ENCODE data around the gene INVS.
"Not testable (repeated sequence)": the region's sequence is repeated elsewhere in the genome, so short reads cannot be mapped to it uniquely, and the experiment has no call there.

The INVS gene

GRCh38 chr9:100063185-100063584 lies 35.9 kb upstream of the INVS start:
- peaks cover 40% of the 10 kb centered on the region for H3K79me2 ChIP-seq (ENCODE audit: insufficient read depth, low read length)
- no peaks in the 10 kb centered on the region for H3K27me3 ChIP-seq (ENCODE audit: insufficient read depth, low read length)
- no peak overlapping the region for H3K4me2 ChIP-seq (ENCODE audit: low read length)
- H3K4me3 ChIP-seq (ENCODE audit: low read depth, low read length, poor library complexity, severe bottlenecking), result no peak overlapping the region
- H3K9me3 ChIP-seq (ENCODE audit: low read length), result no peaks in the 10 kb centered on the region
- no peak overlapping the region for H3K9ac ChIP-seq (ENCODE audit: low read length)
- peaks cover 36% of the 10 kb centered on the region for H3K4me1 ChIP-seq (ENCODE audit: insufficient read depth, low read length, severe bottlenecking)
- H3F3A ChIP-seq (ENCODE audit: insufficient read depth, low read length), result peaks cover 10% of the 10 kb centered on the region; the same call in 1 of the 2 replicates
- TF ChIP-seq CTCF (IDR thresholded peaks at IDR 0.05; ENCODE audit: low read length) (no peak), EZH2 (IDR thresholded peaks at IDR 0.05; ENCODE audit: borderline replicate concordance, low read length) (no peak)
- no peaks in the 10 kb centered on the region for H3K9me2 ChIP-seq (ENCODE audit: low read depth, low read length)
- H3K27ac ChIP-seq (ENCODE audit: low read depth, low read length, poor library complexity, severe bottlenecking), result no peak overlapping the region
- no peak overlapping the region for H2AFZ ChIP-seq (ENCODE audit: low read length)
- no peaks in the 10 kb centered on the region for H4K20me1 ChIP-seq (ENCODE audit: insufficient read depth, low read length)
- peaks cover 12% of the 10 kb centered on the region; the same call in 1 of the 2 replicates for H3K36me3 ChIP-seq (ENCODE audit: insufficient read depth, low read length)

- no peaks in the 10 kb centered on the region for H3K9me3 ChIP-seq (ENCODE audit: low read length)
- no peak overlapping the region for H3K4me2 ChIP-seq (ENCODE audit: low read length)
- no peaks in the 10 kb centered on the region for H3K9me2 ChIP-seq (ENCODE audit: low read depth, low read length)
- H3K79me2 ChIP-seq (ENCODE audit: insufficient read depth, low read length), result peaks cover 44% of the 10 kb centered on the region
- H2AFZ ChIP-seq (ENCODE audit: low read length), result no peak overlapping the region
- no peaks in the 10 kb centered on the region for H4K20me1 ChIP-seq (ENCODE audit: insufficient read depth, low read length)
- no peak overlapping the region for H3K27ac ChIP-seq (ENCODE audit: low read depth, low read length, poor library complexity, severe bottlenecking)
- H3K4me3 ChIP-seq (ENCODE audit: low read depth, low read length, poor library complexity, severe bottlenecking), result no peak overlapping the region
- no peaks in the 10 kb centered on the region for H3K36me3 ChIP-seq (ENCODE audit: insufficient read depth, low read length)
- H3K9ac ChIP-seq (ENCODE audit: low read length), result no peak overlapping the region
- no peaks in the 10 kb centered on the region for H3K27me3 ChIP-seq (ENCODE audit: insufficient read depth, low read length)
- TF ChIP-seq EZH2 (IDR thresholded peaks at IDR 0.05; ENCODE audit: borderline replicate concordance, low read length), result no peak
- no peak for TF ChIP-seq CTCF (IDR thresholded peaks at IDR 0.05; ENCODE audit: low read length)
- H3K4me1 ChIP-seq (ENCODE audit: insufficient read depth, low read length, severe bottlenecking), result peaks cover 17% of the 10 kb centered on the region
- no peaks in the 10 kb centered on the region for H3F3A ChIP-seq (ENCODE audit: insufficient read depth, low read length)
These were observed 34.0 kb upstream of the INVS start for GRCh38 chr9:100064872-100065581.

- peaks cover 43% of the 10 kb centered on the region for H3K79me2 ChIP-seq (ENCODE audit: insufficient read depth, low read length)
- peaks cover 12% of the 10 kb centered on the region for H3K4me1 ChIP-seq (ENCODE audit: insufficient read depth, low read length, severe bottlenecking)
- no peaks in the 10 kb centered on the region for H3K9me3 ChIP-seq (ENCODE audit: low read length)
- no peaks in the 10 kb centered on the region for H3K27me3 ChIP-seq (ENCODE audit: insufficient read depth, low read length)
- no peaks in the 10 kb centered on the region for H4K20me1 ChIP-seq (ENCODE audit: insufficient read depth, low read length)
- no peaks in the 10 kb centered on the region for H3K36me3 ChIP-seq (ENCODE audit: insufficient read depth, low read length)
- H2AFZ ChIP-seq (ENCODE audit: low read length), result no peak overlapping the region
- H3K9me2 ChIP-seq (ENCODE audit: low read depth, low read length), result no peaks in the 10 kb centered on the region
- TF ChIP-seq CTCF (IDR thresholded peaks at IDR 0.05; ENCODE audit: low read length), result no peak
- TF ChIP-seq EZH2 (IDR thresholded peaks at IDR 0.05; ENCODE audit: borderline replicate concordance, low read length), result no peak
- H3K9ac ChIP-seq (ENCODE audit: low read length), result no peak overlapping the region
- H3F3A ChIP-seq (ENCODE audit: insufficient read depth, low read length), result no peaks in the 10 kb centered on the region
- no peak overlapping the region for H3K4me2 ChIP-seq (ENCODE audit: low read length)
- H3K27ac ChIP-seq (ENCODE audit: low read depth, low read length, poor library complexity, severe bottlenecking), result peak overlapping the region; percentile 31
- H3K4me3 ChIP-seq (ENCODE audit: low read depth, low read length, poor library complexity, severe bottlenecking), result no peak overlapping the region
These were observed 32.5 kb upstream of the INVS start for GRCh38 chr9:100066539-100066938.

GRCh38 chr9:100067990-100068389 lies 31.1 kb upstream of the INVS start:
- H3K27ac ChIP-seq (ENCODE audit: low read depth, low read length, poor library complexity, severe bottlenecking); H3K9me3 ChIP-seq (ENCODE audit: low read length); H3K4me2 ChIP-seq (ENCODE audit: low read length); H3K9me2 ChIP-seq (ENCODE audit: low read depth, low read length); H2AFZ ChIP-seq (ENCODE audit: low read length); H3K36me3 ChIP-seq (ENCODE audit: insufficient read depth, low read length); H3K4me3 ChIP-seq (ENCODE audit: low read depth, low read length, poor library complexity, severe bottlenecking); H3F3A ChIP-seq (ENCODE audit: insufficient read depth, low read length); H3K27me3 ChIP-seq (ENCODE audit: insufficient read depth, low read length); H4K20me1 ChIP-seq (ENCODE audit: insufficient read depth, low read length); H3K9ac ChIP-seq (ENCODE audit: low read length): not testable (repeated sequence)
- Histone ChIP-seq H3K4me1 (ENCODE audit: insufficient read depth, low read length, severe bottlenecking) (peaks cover 11% of the 10 kb centered on the region), H3K79me2 (ENCODE audit: insufficient read depth, low read length) (peaks cover 51% of the 10 kb centered on the region)

- not testable (repeated sequence) for H3K9me2 ChIP-seq (ENCODE audit: low read depth, low read length); H3F3A ChIP-seq (ENCODE audit: insufficient read depth, low read length); H3K4me3 ChIP-seq (ENCODE audit: low read depth, low read length, poor library complexity, severe bottlenecking); H3K4me2 ChIP-seq (ENCODE audit: low read length); H4K20me1 ChIP-seq (ENCODE audit: insufficient read depth, low read length); H3K27me3 ChIP-seq (ENCODE audit: insufficient read depth, low read length); H3K9me3 ChIP-seq (ENCODE audit: low read length); H3K36me3 ChIP-seq (ENCODE audit: insufficient read depth, low read length); H3K9ac ChIP-seq (ENCODE audit: low read length); H3K4me1 ChIP-seq (ENCODE audit: insufficient read depth, low read length, severe bottlenecking); H2AFZ ChIP-seq (ENCODE audit: low read length); H3K27ac ChIP-seq (ENCODE audit: low read depth, low read length, poor library complexity, severe bottlenecking)
- H3K79me2 ChIP-seq (ENCODE audit: insufficient read depth, low read length), result peaks cover 55% of the 10 kb centered on the region
These were observed 30.0 kb upstream of the INVS start for GRCh38 chr9:100069068-100069467.

Measured in OCI-LY1 (cell line).